GM04503 (cell line): Measurements from ENCODE around the gene RNF44.
"Not testable (repeated sequence)": the region's sequence is repeated elsewhere in the genome, so short reads cannot be mapped to it uniquely, and the experiment has no call there.

Source experiments
- DNase-seq: peaks from one replicate; pipeline ENCODE4 v3.0.0-alpha.2; 2012; ENCODE audit warnings: low read depth

Gene RNF44

GRCh38 chr5:176517053-176517661 lies 20.0 kb downstream of the RNF44 start:
- DNase-seq: no peak

- no peak for DNase-seq
These were observed 21.8 kb downstream of the RNF44 start for GRCh38 chr5:176515396-176515795.

GRCh38 chr5:176514244-176514950 lies 22.8 kb downstream of the RNF44 start:
- DNase-seq: no peak

- no peak for DNase-seq
These were observed 23.4 kb downstream of the RNF44 start for GRCh38 chr5:176513788-176514187.

GRCh38 chr5:176508603-176509002 lies 28.6 kb downstream of the RNF44 start:
- DNase-seq: no peak

GRCh38 chr5:176507911-176508310 lies 29.3 kb downstream of the RNF44 start:
- no peak for DNase-seq

- no peak for DNase-seq
These were observed 33.7 kb downstream of the RNF44 start for GRCh38 chr5:176503496-176503895.

- peak; percentile 89 for DNase-seq
These were observed 35.9 kb downstream of the RNF44 start for GRCh38 chr5:176501333-176501732.

GRCh38 chr5:176500511-176500910 lies 36.7 kb downstream of the RNF44 start:
- no peak for DNase-seq

GRCh38 chr5:176499273-176499672 lies 37.9 kb downstream of the RNF44 start:
- DNase-seq: no peak

- DNase-seq: no peak
These were observed 39.4 kb downstream of the RNF44 start for GRCh38 chr5:176497852-176498251.

- no peak for DNase-seq
These were observed 44.8 kb downstream of the RNF44 start for GRCh38 chr5:176492431-176492830.

GRCh38 chr5:176491901-176492300 lies 45.3 kb downstream of the RNF44 start:
- DNase-seq: no peak

- no peak for DNase-seq
These were observed 46.1 kb downstream of the RNF44 start for GRCh38 chr5:176491101-176491502.

- DNase-seq: no peak
These were observed 46.9 kb downstream of the RNF44 start for GRCh38 chr5:176490301-176490700.

GRCh38 chr5:176489077-176489476 lies 48.1 kb downstream of the RNF44 start:
- no peak for DNase-seq

- not testable (repeated sequence) for DNase-seq
These were observed 50.0 kb downstream of the RNF44 start for GRCh38 chr5:176487160-176487559.

- no peak for DNase-seq
These were observed 50.9 kb downstream of the RNF44 start for GRCh38 chr5:176486189-176486757.

- DNase-seq: no peak
These were observed 52.0 kb downstream of the RNF44 start for GRCh38 chr5:176485176-176485575.

- no peak for DNase-seq
These were observed 55.5 kb downstream of the RNF44 start for GRCh38 chr5:176481711-176482110.
